HG03196 (cell line): ENCODE results near the gene COL3A1.

Source experiments
- ATAC-seq: cut with Tn5 transposase; IDR thresholded peaks from one replicate; pipeline ENCODE4 v1.9.1; 2021; ENCODE audit not compliant: unreplicated experiment

The COL3A1 gene

GRCh38 chr2:189014449-189015138 lies 40.4 kb downstream of the COL3A1 start:
- ATAC-seq, result no peak

- ATAC-seq, result no peak
Measured at GRCh38 chr2:189015359-189015758, 41.2 kb downstream of the COL3A1 start.

GRCh38 chr2:189016311-189016861 lies 42.2 kb downstream of the COL3A1 start:
- no peak for ATAC-seq

GRCh38 chr2:189018631-189019030 lies 44.5 kb downstream of the COL3A1 start:
- ATAC-seq, result no peak

GRCh38 chr2:189020179-189020578 lies 46.0 kb downstream of the COL3A1 start:
- ATAC-seq, result no peak

GRCh38 chr2:189022053-189022481 lies 47.9 kb downstream of the COL3A1 start:
- no peak for ATAC-seq

GRCh38 chr2:189022492-189022891 lies 48.3 kb downstream of the COL3A1 start:
- no peak for ATAC-seq

- ATAC-seq, result no peak
Measured at GRCh38 chr2:189024901-189025618, 50.9 kb downstream of the COL3A1 start.

GRCh38 chr2:189037518-189037917 lies 63.3 kb downstream of the COL3A1 start:
- ATAC-seq, result no peak

GRCh38 chr2:189045836-189046235 lies 71.7 kb downstream of the COL3A1 start:
- ATAC-seq, result no peak

GRCh38 chr2:189046320-189046719 lies 72.1 kb downstream of the COL3A1 start:
- ATAC-seq, result no peak

GRCh38 chr2:189047171-189047888 lies 73.2 kb downstream of the COL3A1 start:
- no peak for ATAC-seq

- ATAC-seq, result no peak
Measured at GRCh38 chr2:189048189-189048588, 74.0 kb downstream of the COL3A1 start.

- no peak for ATAC-seq
Measured at GRCh38 chr2:189049709-189050164, 75.6 kb downstream of the COL3A1 start.

- ATAC-seq, result no peak
Measured at GRCh38 chr2:189050165-189050712, 76.1 kb downstream of the COL3A1 start.

GRCh38 chr2:189056200-189057106 lies 82.3 kb downstream of the COL3A1 start:
- ATAC-seq, result no peak

GRCh38 chr2:189057316-189057715 lies 83.1 kb downstream of the COL3A1 start:
- no peak for ATAC-seq

- no peak for ATAC-seq
Measured at GRCh38 chr2:189060096-189060642, 86.0 kb downstream of the COL3A1 start.
